Right lobe of liver (tissue), 6 donors: ENCODE data around the gene ADNP2. TPM values are rescaled to one million over a fixed set of nuclear protein-coding genes. Genes with fewer than 3 reads are reported as not detected.

Experiments used
- ATAC-seq, 4 donors: fragments of 200-7000 bp; cut with Tn5 transposase; one replicate each; pipeline ENCODE4 v1.9.1; 2020; ENCODE audit warnings: mild to moderate bottlenecking in 4 of 4, moderate library complexity in 4 of 4
- DNase-seq, 3 donors: peaks; one replicate each; pipeline ENCODE4 v3.0.0-alpha.2; 2020
- H3K27ac ChIP-seq, 3 donors: fragments of 200-600 bp; one replicate each; pipeline ENCODE4 v1.8.0; 2022
- H3K27me3 ChIP-seq, 2 donors: fragments of 200-600 bp; one replicate each; pipeline ENCODE4 v1.8.0; 2022
- H3K36me3 ChIP-seq, 4 donors: fragments of 200-600 bp; sonication (generic) in 1 of 4; one replicate each; pipeline versions ENCODE4 v1.5.1 to v1.8.0; 2017 to 2022; ENCODE audit warnings: control low read depth in 1 of 4
- H3K4me1 ChIP-seq, 4 donors: fragments of 200-600 bp; sonication (generic) in 1 of 4; one replicate each; pipeline versions ENCODE4 v1.5.1 to v1.8.0; 2017 to 2022; ENCODE audit warnings: control low read depth in 1 of 4
- H3K4me3 ChIP-seq, 3 donors: fragments of 200-600 bp; one replicate each; pipeline ENCODE4 v1.8.0; 2022
- H3K9me3 ChIP-seq, 4 donors: fragments of 200-600 bp; sonication (generic) in 1 of 4; one replicate each; pipeline versions ENCODE4 v1.5.1 to v1.8.0; 2017 to 2022; ENCODE audit warnings: control low read depth in 1 of 4
- CTCF ChIP-seq, 4 donors: fragments of 200-600 bp in 3 of 4; fragments of 450-650 bp in 1 of 4; IDR thresholded peaks; one replicate each; pipeline versions ENCODE4 v1.5.1 to v1.8.0; 2016 to 2022; ENCODE audit warnings: antibody characterized with exemption in 4 of 4, mild to moderate bottlenecking in 2 of 4
- POLR2A ChIP-seq: fragments of 450-650 bp; IDR thresholded peaks from one replicate; pipeline ENCODE4 v1.6.1; 2017; ENCODE audit warnings: antibody characterized with exemption, mild to moderate bottlenecking
- WGBS: methylation state at CpG from one replicate; pipeline ENCODE4 v1.1.6; 2018; ENCODE audit warnings: low coverage, low lambda C conversion rate; ENCODE audit not compliant: insufficient coverage; ENCODE audit errors: missing lambda C conversion rate; 5-methylcytosine and 5-hydroxymethylcytosine counted together
- intact Hi-C, 2 donors: fragments of 100-400 bp; cut with DNase I; formaldehyde crosslinking; loops; one replicate each; pipeline versions ENCODE4 v1.11.2 to v1.14.1; 2022
- total RNA-seq, 6 experiments: library from RNA; depleted of rRNA in 2 of 6; stranded (reverse); fragments of >200 nt in 2 of 6; fragmentation: NEBNext Ultra II Directional in 3 of 6; extraction: Animal tissue kit (Norgen Biotek cat#: 25700) in 3 of 6; gene quantifications; one replicate each; pipeline versions ENCODE4 v1.1.0 to v1.2.4, GENCODE V29; 2016 to 2023
- donor health status: DM: no; HTN: yes; CAD: no.
- donor health status: DM: no; HTN: no; CAD: no.
- donor health status: DM: no; HTN: no; CAD: no.
- donor health status: DM: no; HTN: yes; CAD: no.
- donor health status: DM: no; HTN: yes; CAD: no.

Gene ADNP2
- total RNA-seq, 6 experiments from 2014 or later, result 4.4 to 9.9 (median 7.7) TPM

- no peak overlapping the region for H3K4me3 ChIP-seq
- no peaks in the 10 kb centered on the region for H3K27me3 ChIP-seq
- no peaks in the 10 kb centered on the region for H3K9me3 ChIP-seq
- H3K27ac ChIP-seq, result no peak overlapping the region
- WGBS, result 63% methylated on average over 2 of the region's 10 CpGs
- DNase-seq, result no peak
- no peaks in the 10 kb centered on the region for H3K36me3 ChIP-seq
- H3K4me1 ChIP-seq, result no peaks in the 10 kb centered on the region
- ATAC-seq, result no peak
- intact Hi-C loops, result no loop called here
- TF ChIP-seq CTCF (IDR thresholded peaks at IDR 0.05) (no peak), POLR2A (no peak)
Observed at GRCh38 chr18:80189531-80189865, 80.4 kb downstream of the ADNP2 start.

Other genes starting within 250 kb of the ADNP2 start
- 100 to 1,000 TPM in 3 of 6 experiments, 10 to 100 TPM in 3; 61.6 to 140 (median 95.8) TPM for gene SLC66A2, start 157.6 kb upstream of the ADNP2 start, total RNA-seq
- gene HSBP1L1, start 144.6 kb upstream of the ADNP2 start, total RNA-seq, result 10 to 100 TPM; 16.8 to 35.1 (median 23.7) TPM
- 10 to 100 TPM; 18.5 to 53.9 (median 37.8) TPM for gene TXNL4A, start 120.7 kb upstream of the ADNP2 start, total RNA-seq
- gene RBFA, start 74.8 kb upstream of the ADNP2 start, total RNA-seq, result 10 to 100 TPM; 12.3 to 36.6 (median 18.8) TPM
- gene PARD6G, start 138.3 kb downstream of the ADNP2 start, total RNA-seq, result 1 to 10 TPM; 1.1 to 5.5 (median 2.1) TPM